GM21367 (cell line): ENCODE results near the gene RANGAP1.
A peak's percentile ranks its signal among the peaks of the same experiment; 100 is the strongest.

ENCODE experiments used
- ATAC-seq: cut with Tn5 transposase; IDR thresholded peaks from one replicate; pipeline ENCODE4 v1.9.1; 2021; ENCODE audit not compliant: unreplicated experiment

RANGAP1 gene

GRCh38 chr22:41238570-41239442, 47.2 kb downstream of the RANGAP1 start:
- no peak for ATAC-seq

DNA sequence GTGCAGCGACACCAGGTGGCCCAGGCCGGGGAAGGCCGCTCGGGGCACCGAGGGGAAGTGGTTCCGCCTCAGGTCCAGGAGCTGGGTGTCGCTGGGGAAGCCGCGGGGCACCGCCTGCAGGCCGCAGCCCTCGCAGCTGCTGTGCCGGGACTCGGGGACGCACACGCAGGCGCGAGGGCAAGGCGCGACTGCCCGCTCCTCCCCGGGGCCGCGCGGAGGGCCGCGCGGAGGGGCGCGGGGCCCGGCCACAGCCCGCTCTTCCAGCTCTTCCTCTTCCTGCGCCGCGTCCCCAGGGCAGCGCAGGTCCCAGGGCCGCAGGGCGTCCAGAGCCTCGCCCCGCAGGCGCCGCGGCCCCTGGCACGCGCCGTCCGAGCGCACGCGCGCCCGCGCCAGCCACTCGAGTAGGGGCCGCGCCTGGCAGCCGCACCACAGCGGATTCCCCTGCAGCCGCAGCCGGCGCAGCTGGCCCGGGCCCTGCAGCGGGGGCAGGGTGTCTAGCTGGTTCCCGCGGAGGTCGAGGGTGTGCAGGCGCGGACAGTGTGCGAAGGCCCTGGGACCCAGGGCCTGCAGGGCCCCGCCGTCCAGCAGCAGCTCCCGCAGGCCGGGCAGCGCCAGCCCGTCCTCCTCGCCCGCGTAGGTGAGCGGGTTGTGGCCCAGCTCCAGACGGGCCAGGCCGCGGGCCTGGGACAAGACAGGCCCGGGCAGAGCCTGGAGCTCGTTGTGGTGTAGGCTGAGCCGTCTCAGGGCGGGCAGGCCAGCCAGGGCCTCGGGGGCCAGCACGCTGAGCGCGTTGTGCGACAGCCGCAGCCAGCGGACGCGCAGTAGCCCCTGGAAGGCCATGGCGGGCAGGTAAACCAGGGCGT, 48.0 kb downstream of the RANGAP1 start:
- ATAC-seq = no peak

GRCh38 chr22:41237036-41237706, 48.8 kb downstream of the RANGAP1 start:
- ATAC-seq = no peak

DNA sequence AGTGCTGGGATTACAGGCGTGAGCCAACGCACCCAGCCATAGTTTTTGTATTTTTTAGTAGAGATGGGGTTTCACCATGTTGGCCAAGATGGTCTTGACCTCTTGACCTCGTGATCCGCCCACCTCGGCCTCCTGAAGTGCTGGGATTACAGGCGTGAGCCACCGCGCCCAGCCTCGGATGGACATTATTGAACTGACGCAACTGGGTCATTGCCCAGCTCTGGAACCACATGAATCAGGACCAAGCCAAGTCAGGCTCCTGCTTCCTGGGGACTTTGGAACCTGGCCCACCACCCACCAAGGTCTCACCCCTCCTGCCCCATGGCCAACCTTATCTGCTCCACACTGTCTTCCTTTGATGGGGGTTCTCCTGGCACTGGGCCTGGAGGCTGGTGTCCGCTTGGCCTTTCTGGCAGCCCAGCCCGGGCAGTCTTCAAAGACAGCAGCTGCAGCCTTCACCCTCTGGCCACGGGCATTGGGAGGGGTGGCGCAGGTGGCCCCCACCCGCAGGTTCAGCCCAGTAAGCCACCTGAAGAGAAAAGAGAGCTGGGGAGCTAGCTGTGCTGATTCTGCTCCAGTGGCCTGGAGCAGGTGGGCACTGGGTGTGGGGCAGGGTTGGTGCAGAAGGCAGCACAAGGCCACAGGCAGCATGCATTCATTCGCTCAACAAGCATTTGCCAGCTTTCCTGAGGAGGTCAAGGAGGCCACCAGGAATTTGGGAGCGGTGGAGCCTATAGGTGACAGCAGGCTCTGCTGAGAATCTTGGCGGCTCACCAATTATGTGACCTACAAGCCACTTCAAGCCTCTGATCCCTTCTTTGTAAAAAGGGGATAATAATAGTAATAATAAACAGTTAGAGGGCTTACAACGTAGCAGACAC, 50.9 kb downstream of the RANGAP1 start:
- no peak for ATAC-seq

DNA sequence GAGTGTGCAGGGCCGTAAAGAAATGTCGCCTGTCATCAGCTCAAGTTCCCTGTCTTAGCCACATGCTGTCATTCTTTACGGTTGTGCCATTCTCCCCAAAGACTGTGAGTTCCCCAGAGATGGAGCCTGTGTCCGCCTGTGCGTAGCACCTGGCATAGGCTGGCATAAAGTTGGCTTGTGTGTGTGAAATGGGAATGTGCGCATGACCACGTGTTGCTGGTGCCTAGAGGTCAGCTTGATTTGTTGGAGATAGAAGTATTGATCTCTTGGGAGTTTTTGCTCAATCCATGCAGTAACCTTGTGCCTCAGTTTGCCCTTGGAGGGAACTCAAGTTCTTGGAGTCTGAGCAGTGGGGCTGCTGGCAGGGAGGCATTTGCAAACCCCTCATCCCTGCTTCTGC, 54.6 kb downstream of the RANGAP1 start:
- no peak for ATAC-seq

GRCh38 chr22:41230401-41230785, 55.6 kb downstream of the RANGAP1 start:
- no peak for ATAC-seq

- ATAC-seq = no peak
Observed at GRCh38 chr22:41229730-41230400, 56.1 kb downstream of the RANGAP1 start.

DNA sequence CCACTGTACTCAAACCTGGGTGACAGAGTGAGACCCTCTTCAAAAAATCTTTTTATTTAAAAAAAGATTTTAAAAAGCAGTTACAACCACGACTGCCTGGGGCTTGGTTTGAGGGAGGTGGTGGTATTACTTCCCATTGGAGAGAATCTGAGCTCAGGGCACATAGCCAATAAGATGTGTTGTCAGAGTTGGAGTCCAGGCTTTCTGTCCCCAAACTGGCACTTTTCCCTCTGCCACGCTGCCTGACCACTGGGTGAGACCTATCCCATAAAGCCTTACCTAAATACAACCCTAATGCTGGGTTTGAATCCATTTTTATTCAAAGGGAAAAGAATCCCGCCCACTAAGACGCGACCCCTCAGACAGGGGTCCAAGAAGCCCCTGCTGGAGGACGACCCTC, 56.8 kb downstream of the RANGAP1 start:
- ATAC-seq = no peak

DNA sequence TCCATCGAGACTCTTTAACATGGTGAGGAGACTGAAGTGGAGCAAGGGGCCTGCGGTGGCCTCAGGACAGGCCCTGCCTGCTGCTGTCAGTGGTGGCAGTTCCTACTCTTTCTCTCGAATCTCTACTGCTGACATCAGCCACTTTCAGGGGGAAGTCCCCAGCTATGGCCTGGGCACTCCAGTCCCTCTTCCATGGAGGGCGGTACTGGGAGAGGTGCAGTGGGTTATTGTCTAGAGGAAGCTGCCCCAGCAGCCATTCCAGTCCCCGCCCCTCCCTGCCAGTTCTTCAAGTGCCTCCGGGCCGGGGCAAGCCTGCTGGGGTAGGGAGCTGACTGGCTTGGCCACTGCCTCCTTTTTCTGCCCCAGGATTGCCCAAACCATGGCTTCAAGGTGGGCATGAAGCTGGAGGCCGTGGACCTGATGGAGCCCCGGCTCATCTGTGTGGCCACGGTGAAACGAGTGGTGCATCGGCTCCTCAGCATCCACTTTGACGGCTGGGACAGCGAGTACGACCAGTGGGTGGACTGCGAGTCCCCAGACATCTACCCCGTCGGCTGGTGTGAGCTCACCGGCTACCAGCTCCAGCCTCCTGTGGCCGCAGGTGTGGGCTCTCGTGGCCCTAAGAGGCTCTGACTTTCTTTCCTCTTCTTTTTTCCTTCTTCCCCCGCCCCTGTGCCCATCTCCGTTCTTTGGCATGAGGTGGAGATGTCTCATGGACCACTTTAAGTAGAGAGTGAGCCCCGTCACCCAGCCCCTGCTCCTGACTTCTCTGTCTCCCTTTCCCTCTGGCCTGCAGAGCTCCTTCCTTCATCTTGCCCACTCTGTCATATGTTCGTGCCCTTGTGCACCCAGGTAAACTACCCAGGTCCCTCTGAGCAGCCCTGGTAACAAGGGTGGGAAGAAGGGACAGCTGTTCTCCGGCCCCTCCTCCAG, 59.0 kb downstream of the RANGAP1 start:
- ATAC-seq = no peak

- no peak for ATAC-seq
Observed at GRCh38 chr22:41223535-41223934, 62.5 kb downstream of the RANGAP1 start.

- ATAC-seq = no peak
Observed at GRCh38 chr22:41222846-41223507, 63.0 kb downstream of the RANGAP1 start.

DNA sequence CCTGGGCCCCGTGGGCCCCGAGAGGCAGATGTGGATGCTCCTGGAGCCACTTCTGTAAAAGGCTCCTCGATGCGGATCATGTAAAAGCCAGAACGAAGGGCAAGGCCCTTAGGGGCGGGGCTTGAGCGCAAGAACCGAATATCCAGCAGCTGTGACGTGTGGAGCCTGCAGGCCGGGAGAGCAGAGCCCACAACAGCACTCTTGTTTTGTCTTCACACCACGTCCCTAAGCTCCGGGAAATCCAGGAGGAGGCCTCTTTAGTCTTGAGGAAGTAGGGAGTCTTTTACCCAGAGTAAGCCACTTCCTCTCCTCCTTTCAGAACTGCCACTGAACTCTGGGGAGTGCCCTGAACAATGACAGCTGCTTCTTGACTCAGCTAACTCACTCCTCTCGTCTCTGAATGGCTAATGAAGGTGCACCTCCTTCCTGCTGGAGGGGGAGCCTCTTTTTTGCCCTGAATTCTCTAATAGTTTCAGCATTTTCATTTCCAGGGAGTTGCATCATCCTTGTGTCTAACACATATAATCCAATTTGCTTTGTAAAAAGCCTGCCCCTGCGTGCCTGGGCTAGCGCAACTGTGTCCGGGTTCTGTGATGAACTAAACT, 68.3 kb downstream of the RANGAP1 start:
- no peak for ATAC-seq

DNA sequence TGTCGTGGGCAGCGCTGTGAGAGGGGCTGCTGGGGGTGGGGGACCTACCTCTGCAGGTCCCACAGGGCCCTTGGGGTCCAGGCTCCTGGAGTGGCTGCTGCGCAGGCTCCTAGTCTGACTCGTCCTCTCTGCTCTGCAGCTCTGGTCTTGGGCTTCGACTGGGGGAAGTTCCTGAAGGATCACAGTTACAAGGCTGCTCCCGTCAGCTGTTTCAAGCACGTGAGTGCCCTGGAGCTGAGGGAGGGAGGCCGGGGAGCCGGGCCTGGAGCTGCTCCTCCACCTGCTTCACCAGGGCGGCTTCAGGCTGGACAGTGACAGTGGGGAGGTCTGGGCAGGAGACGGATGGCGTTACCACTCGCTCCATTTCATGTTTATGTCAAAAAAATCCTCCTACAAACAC, 69.0 kb downstream of the RANGAP1 start:
- ATAC-seq = no peak

DNA sequence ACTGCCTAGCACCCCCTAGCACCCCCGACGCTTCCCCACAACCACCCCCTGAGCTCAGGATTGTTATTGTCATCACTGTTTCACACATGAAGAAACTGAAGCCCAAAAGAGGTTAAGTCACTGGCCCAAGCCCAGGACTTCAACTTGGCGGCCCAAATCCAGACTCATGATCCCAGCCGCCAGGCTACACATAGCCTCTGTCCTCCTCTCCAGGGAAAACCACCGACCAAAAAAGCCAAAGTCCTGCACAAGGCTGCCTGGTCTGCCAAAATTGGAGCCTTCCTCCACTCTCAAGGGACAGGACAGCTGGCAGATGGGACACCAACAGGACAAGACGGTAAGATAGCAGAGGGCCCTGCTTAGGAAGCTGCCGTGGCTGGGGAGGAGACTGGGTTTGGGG, 70.1 kb downstream of the RANGAP1 start:
- no peak for ATAC-seq

DNA sequence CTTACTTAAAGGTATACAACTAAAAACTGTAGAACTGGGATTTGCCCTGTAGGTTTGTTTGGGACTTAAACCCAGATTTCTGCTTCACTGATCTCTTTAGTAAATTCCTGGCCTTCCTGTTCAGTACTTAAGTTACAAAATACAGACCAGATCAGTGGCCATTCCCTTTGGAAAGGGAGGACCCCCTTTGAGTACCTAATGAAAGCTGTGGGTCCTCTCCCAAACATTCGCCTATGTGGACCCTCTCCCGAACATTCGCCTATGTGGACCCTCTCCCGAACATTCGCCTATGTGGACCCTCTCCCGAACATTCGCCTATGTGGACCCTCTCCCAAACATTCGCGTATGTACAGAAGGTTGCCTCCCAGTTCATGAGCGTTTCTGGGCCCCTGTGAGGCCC, 70.6 kb downstream of the RANGAP1 start:
- ATAC-seq = no peak

DNA sequence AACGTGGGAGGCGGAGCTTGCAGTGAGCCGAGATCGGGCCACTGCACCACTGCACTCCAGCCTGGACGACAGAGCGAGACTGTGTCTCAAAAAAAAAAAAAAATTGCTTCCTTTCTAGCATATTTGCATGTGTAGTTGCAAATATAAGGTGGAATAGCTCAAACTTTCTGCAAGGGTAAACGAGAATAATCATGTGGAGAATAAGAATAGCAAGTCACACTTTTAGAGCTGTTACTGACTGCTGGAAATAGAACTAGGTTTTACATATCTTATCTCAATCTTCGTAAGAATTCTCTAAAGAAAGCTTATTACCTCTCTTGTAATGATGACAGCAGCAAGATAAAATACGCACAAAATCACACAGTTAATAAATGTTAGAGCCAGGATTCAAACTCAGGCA, 79.3 kb downstream of the RANGAP1 start:
- no peak for ATAC-seq

DNA sequence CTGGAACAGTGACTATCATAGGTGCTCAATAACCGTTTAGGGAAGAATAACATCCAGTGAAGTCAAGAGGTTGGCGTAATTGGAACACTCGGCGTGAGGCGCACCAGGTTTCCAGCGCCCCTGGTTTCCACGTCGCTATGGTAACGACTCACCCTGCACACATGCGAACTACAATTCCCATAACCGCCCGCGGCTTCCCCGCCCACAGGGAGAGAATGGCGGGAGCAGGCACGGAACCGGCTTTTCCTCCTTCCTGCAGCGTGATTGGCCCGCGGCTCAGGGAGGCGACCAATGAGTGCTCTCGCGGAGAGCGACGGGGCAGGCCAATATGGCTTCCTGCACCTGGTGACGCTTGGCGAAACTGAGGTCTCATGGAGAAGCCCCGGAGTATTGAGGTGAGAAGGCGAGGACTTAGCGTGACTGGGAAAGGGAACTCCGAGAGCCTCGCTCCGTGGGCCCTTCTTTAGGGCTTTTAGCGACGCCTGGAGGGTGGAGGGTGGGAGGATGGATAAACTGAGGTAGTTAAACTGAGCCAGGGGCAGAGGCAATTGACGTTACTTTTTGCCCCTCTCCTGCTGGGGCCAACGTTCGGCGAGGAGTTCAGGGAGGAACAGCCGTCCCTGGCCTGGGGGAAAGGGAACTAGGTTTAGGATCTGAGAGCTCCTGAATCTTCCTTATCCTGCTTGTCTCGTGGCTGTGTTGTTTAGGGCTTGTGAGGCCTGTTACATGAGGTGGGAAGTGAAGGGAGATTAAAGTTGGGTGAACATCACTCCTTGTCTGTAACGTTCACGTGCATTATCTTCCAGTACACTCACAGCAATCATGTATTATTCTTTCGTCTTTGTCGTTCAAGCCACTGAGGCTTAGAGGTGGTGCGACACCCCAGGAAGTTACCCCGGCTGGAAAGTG, 80.7 kb downstream of the RANGAP1 start, which contains the start of gene L3MBTL2:
Gene L3MBTL2, plus strand, starts transcription at position 321 of the 909 bp plus-strand sequence. Its CDS starts 51 bp downstream, at position 372.
- ATAC-seq = peak; percentile 91
